ENCODE measurements around the gene SOX5.
"Not testable (repeated sequence)": the region's sequence is repeated elsewhere in the genome, so short reads cannot be mapped to it uniquely, and the experiment has no call there.

The SOX5 gene

GRCh38 chr12:23751641-23752040 is 197.8 kb downstream of the SOX5 start:
- no peak for DNase-seq

- DNase-seq = no peak
These were observed 198.5 kb downstream of the SOX5 start for GRCh38 chr12:23750923-23751322.

- no peak for DNase-seq
These were observed 204.8 kb downstream of the SOX5 start for GRCh38 chr12:23744696-23745095.

GRCh38 chr12:23742574-23742973 is 206.9 kb downstream of the SOX5 start:
- no peak for DNase-seq

GRCh38 chr12:23731493-23731892 is 218.0 kb downstream of the SOX5 start:
- DNase-seq = no peak

- DNase-seq = no peak
These were observed 218.4 kb downstream of the SOX5 start for GRCh38 chr12:23731035-23731434.

GRCh38 chr12:23729359-23729758 is 220.1 kb downstream of the SOX5 start:
- DNase-seq = no peak

- no peak for DNase-seq
These were observed 222.8 kb downstream of the SOX5 start for GRCh38 chr12:23726646-23727045.

GRCh38 chr12:23722655-23723054 is 226.8 kb downstream of the SOX5 start:
- DNase-seq = no peak

- no peak for DNase-seq
These were observed 228.2 kb downstream of the SOX5 start for GRCh38 chr12:23721268-23721667.

- DNase-seq = no peak
These were observed 230.0 kb downstream of the SOX5 start for GRCh38 chr12:23719493-23719892.

- DNase-seq = not testable (repeated sequence)
These were observed 239.1 kb downstream of the SOX5 start for GRCh38 chr12:23710361-23710760.

- DNase-seq = no peak
These were observed 241.2 kb downstream of the SOX5 start for GRCh38 chr12:23708185-23708837.

GRCh38 chr12:23707270-23707669 is 242.2 kb downstream of the SOX5 start:
- no peak for DNase-seq

- no peak for DNase-seq
These were observed 244.2 kb downstream of the SOX5 start for GRCh38 chr12:23704992-23705943.

GRCh38 chr12:23703051-23703450 is 246.4 kb downstream of the SOX5 start:
- no peak for DNase-seq

- no peak for DNase-seq
These were observed 250.4 kb downstream of the SOX5 start for GRCh38 chr12:23699031-23699430.

GRCh38 chr12:23694920-23695319 is 254.6 kb downstream of the SOX5 start:
- DNase-seq = no peak

- no peak for DNase-seq
These were observed 255.2 kb downstream of the SOX5 start for GRCh38 chr12:23694307-23694706.

- DNase-seq = no peak
These were observed 261.5 kb downstream of the SOX5 start for GRCh38 chr12:23687947-23688346.

- no peak for DNase-seq
These were observed 263.4 kb downstream of the SOX5 start for GRCh38 chr12:23686095-23686494.

GRCh38 chr12:23684121-23684520 is 265.3 kb downstream of the SOX5 start:
- no peak for DNase-seq

- DNase-seq = no peak
These were observed 268.2 kb downstream of the SOX5 start for GRCh38 chr12:23681237-23681636.

GRCh38 chr12:23674064-23674463 is 275.4 kb downstream of the SOX5 start:
- DNase-seq = no peak
